PC-9 (cell line): ENCODE data around the gene HSPBP1. TPM values are rescaled to one million over a fixed set of nuclear protein-coding genes. Genes with fewer than 3 reads are reported as not detected.

ENCODE experiments used
- BruUV-seq: library from RNA; stranded (reverse); fragments of 400-500 nt; replicated peaks from 2 replicates; lab custom pipeline; 2021; lab: Mats Ljungman, UMichigan
- CTCF ChIA-PET: fragments of 300-600 bp; sonication (Branson Sonifier 250); formaldehyde crosslinking; loops from one replicate; lab custom pipeline; 2022; ENCODE audit warnings: antibody characterized with exemption; lab: Charles Lee
- POLR2A ChIA-PET: fragments of 300-600 bp; sonication (Branson Sonifier 250); formaldehyde crosslinking; loops from one replicate; lab custom pipeline; 2022; ENCODE audit warnings: antibody characterized with exemption; ENCODE audit not compliant: unreplicated experiment; lab: Charles Lee
- DNase-seq, 2 experiments: peaks; one replicate each; pipeline versions ENCODE4 v3.0.0 to v3.0.0-alpha.2; 2015 to 2022; ENCODE audit warnings: mixed read lengths in 1 of 2
- H2AFZ ChIP-seq: fragments of 200-600 bp; sonication (generic); 2 replicates; pipeline ENCODE4 v1.8.1; 2017; ENCODE audit warnings: antibody characterized with exemption
- H3F3A ChIP-seq: fragments of 200-600 bp; sonication (generic); 2 replicates; pipeline ENCODE4 v1.8.1; 2017; ENCODE audit warnings: antibody characterized with exemption, mild to moderate bottlenecking, low read depth; ENCODE audit not compliant: insufficient read depth
- H3K27ac ChIP-seq: fragments of 200-600 bp; sonication (generic); 2 replicates; pipeline ENCODE4 v1.6.1; 2016; ENCODE audit warnings: mixed run types
- H3K27me3 ChIP-seq: fragments of 200-600 bp; sonication (generic); 2 replicates; pipeline ENCODE4 v1.6.1; 2016; ENCODE audit warnings: low read depth, mixed run types; ENCODE audit not compliant: insufficient read depth
- H3K36me3 ChIP-seq: fragments of 200-600 bp; sonication (generic); 2 replicates; pipeline ENCODE4 v1.6.1; 2016; ENCODE audit warnings: low read depth, mixed run types
- H3K4me1 ChIP-seq: fragments of 200-600 bp; sonication (generic); replicated peaks from 2 replicates; pipeline ENCODE4 v1.6.1; 2016; ENCODE audit warnings: mixed run types; ENCODE audit not compliant: insufficient read depth
- H3K4me2 ChIP-seq: fragments of 200-600 bp; sonication (generic); 2 replicates; pipeline ENCODE4 v1.6.1; 2017; ENCODE audit warnings: mixed run types
- H3K4me3 ChIP-seq: fragments of 200-600 bp; sonication (generic); 2 replicates; pipeline ENCODE4 v1.6.1; 2016; ENCODE audit warnings: mixed run types
- H3K79me2 ChIP-seq: fragments of 200-600 bp; sonication (generic); 2 replicates; pipeline ENCODE4 v1.6.1; 2017; ENCODE audit warnings: low read depth, mixed run types
- H3K9me2 ChIP-seq: fragments of 200-600 bp; sonication (generic); 2 replicates; pipeline ENCODE4 v1.8.1; 2017; ENCODE audit warnings: mild to moderate bottlenecking; ENCODE audit not compliant: insufficient read depth
- H3K9me3 ChIP-seq: fragments of 200-600 bp; sonication (generic); 2 replicates; pipeline ENCODE4 v1.8.1; 2016; ENCODE audit warnings: low read depth; ENCODE audit not compliant: insufficient read depth
- H4K20me1 ChIP-seq: fragments of 200-600 bp; sonication (generic); 2 replicates; pipeline ENCODE4 v1.8.1; 2017; ENCODE audit not compliant: insufficient read depth
- EZH2 ChIP-seq: fragments of 200-600 bp; sonication (generic); IDR thresholded peaks from 2 replicates; pipeline ENCODE4 v1.8.0; 2017; ENCODE audit warnings: antibody characterized with exemption, low read depth
- intact Hi-C: fragments of 100-400 bp; cut with micrococcal nuclease; formaldehyde crosslinking; loops from one replicate; pipeline ENCODE4 v1.10.0; 2022; ENCODE audit not compliant: unreplicated experiment
- total RNA-seq: library from RNA; stranded (reverse); gene quantifications from 2 replicates; pipeline ENCODE4 v1.2.3, GENCODE V29; 2021
- TF ChIP-seq, protein P1 (sequence below): fragments of 200-600 bp; sonication (generic); conservative IDR thresholded peaks from 2 replicates; pipeline ENCODE4 v1.6.1; 2017; ENCODE audit warnings: mixed run types, antibody characterized with exemption, mild to moderate bottlenecking, moderate library complexity

Gene HSPBP1
- total RNA-seq, 1 experiment from 2014 or later, result 66.2 TPM

DNA sequence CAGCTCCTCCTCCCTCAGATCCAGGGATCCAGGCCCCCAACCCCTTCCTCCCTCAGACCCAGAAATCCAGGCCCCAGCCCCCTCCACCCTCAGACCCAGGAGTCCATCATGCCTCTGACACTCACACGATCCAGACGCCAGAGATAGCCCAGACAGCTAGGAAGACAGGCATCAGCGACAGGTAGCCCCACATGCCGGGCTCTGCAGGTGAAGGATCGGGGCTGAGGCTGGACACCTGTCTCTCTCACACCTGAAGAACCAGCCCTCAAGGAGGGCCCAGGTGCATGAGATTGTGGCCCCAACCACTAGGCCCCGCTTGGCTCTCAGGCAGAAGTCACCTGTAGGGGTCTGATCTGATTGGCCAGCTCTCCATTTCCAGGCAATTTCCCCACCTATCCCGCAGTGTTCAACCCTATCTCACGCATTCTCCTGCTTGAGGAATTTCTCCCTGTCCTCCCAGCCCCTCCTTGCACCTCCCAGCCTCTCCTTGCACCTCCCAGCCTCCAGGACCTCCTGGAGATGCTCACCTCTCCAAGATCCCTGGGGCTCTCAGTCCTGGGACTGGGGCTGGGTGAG lies 41.0 kb upstream of the HSPBP1 start:
- Histone ChIP-seq H3K4me2 (no peak overlapping the region), H3K9me2 (no peaks in the 10 kb centered on the region), H2AFZ (no peak overlapping the region), H3K36me3 (no peaks in the 10 kb centered on the region), H3K9me3 (no peaks in the 10 kb centered on the region), H3K4me3 (no peak overlapping the region), H3K27ac (no peak overlapping the region), H3K27me3 (no peaks in the 10 kb centered on the region), H3F3A (peaks cover 6% of the 10 kb centered on the region; the same call in 1 of the 2 replicates), H4K20me1 (no peaks in the 10 kb centered on the region), H3K79me2 (no peaks in the 10 kb centered on the region), H3K4me1 (0 out of 2 replicates have a peak, but pooled peaks cover 3% of the 10 kb centered on the region)
- ChIA-PET POLR2A (no interaction called here), CTCF (no interaction called here)
- TF ChIP-seq, protein P1, sequence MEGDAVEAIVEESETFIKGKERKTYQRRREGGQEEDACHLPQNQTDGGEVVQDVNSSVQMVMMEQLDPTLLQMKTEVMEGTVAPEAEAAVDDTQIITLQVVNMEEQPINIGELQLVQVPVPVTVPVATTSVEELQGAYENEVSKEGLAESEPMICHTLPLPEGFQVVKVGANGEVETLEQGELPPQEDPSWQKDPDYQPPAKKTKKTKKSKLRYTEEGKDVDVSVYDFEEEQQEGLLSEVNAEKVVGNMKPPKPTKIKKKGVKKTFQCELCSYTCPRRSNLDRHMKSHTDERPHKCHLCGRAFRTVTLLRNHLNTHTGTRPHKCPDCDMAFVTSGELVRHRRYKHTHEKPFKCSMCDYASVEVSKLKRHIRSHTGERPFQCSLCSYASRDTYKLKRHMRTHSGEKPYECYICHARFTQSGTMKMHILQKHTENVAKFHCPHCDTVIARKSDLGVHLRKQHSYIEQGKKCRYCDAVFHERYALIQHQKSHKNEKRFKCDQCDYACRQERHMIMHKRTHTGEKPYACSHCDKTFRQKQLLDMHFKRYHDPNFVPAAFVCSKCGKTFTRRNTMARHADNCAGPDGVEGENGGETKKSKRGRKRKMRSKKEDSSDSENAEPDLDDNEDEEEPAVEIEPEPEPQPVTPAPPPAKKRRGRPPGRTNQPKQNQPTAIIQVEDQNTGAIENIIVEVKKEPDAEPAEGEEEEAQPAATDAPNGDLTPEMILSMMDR, result no peak
- TF ChIP-seq EZH2, result no peak
- intact Hi-C loops, result no loop called here
- DNase-seq, result no peak
- BruUV-seq, result no TSS peak

DNA sequence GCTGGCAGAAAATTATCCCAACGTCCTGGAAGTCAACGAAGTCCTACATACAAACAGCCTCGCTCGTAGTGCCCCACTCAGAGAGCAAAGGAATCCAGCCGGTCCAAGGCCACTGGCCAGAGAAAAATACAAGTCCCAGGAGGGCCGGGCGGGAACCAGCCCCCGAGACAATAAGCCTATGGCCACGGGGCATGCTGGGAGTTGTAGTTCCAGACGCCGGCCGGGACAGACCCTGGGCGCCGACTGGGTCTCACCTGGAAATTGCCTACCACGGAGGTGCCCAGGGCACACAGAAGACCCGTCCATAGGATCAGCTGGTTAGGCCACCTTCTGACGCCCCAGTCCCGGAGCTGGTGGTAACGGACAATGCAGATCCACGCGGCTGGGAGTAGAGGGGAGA lies 39.9 kb upstream of the HSPBP1 start:
- Histone ChIP-seq H3K4me1 (0 out of 2 replicates have a peak, but pooled peaks cover 3% of the 10 kb centered on the region), H3K79me2 (no peaks in the 10 kb centered on the region), H3K9me2 (no peaks in the 10 kb centered on the region), H3K9me3 (no peaks in the 10 kb centered on the region), H3K4me2 (no peak overlapping the region), H3K27me3 (no peaks in the 10 kb centered on the region), H3K36me3 (no peaks in the 10 kb centered on the region), H3K4me3 (no peak overlapping the region), H3F3A (no peaks in the 10 kb centered on the region), H2AFZ (no peak overlapping the region), H4K20me1 (no peaks in the 10 kb centered on the region), H3K27ac (no peak overlapping the region)
- POLR2A ChIA-PET, result no interaction called here
- TF ChIP-seq EZH2, result no peak
- TF ChIP-seq, protein P1, result no peak
- CTCF ChIA-PET, result no interaction called here
- BruUV-seq, result no TSS peak
- intact Hi-C loops, result no loop called here
- DNase-seq, result no peak

DNA sequence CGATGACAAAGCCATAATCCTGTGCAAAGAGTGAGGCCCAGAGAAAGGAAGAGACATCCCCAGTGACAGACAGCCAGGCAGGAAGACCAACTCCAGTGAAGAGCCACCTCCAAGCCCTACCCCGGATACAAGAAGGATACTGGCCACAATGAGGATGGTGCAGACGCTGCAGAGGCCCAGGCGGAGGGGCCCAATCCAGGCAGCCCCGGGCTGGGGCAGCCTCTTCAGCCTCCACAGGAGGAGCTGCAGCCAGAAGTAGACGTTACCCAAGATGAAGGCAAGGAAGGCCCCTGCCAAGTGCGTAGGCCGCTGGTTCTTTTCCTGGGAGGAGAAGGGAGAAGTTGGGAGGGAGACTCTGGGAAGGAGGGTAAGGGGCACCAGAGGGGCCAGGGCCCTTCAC lies 36.7 kb upstream of the HSPBP1 start:
- H3K4me1 ChIP-seq, result no peaks in the 10 kb centered on the region
- H3K36me3 ChIP-seq, result no peaks in the 10 kb centered on the region
- no peaks in the 10 kb centered on the region for H3K79me2 ChIP-seq
- TF ChIP-seq, protein P1, result no peak
- TF ChIP-seq EZH2, result no peak
- POLR2A ChIA-PET, result interaction anchor here (0.6 kb wide), 2 partner anchors 34 to 674 kb away, joined by 3 to 4 read pairs; no protein-coding TSS in a partner anchor
- no peaks in the 10 kb centered on the region for H3K9me2 ChIP-seq
- BruUV-seq, result no TSS peak
- H3K9me3 ChIP-seq, result no peaks in the 10 kb centered on the region
- no peak for DNase-seq
- H3F3A ChIP-seq, result no peaks in the 10 kb centered on the region; the same call in 1 of the 2 replicates
- H2AFZ ChIP-seq, result no peak overlapping the region
- no peaks in the 10 kb centered on the region for H4K20me1 ChIP-seq
- H3K4me3 ChIP-seq, result no peak overlapping the region
- CTCF ChIA-PET, result no interaction called here
- no peak overlapping the region for H3K27ac ChIP-seq
- H3K4me2 ChIP-seq, result no peak overlapping the region
- H3K27me3 ChIP-seq, result no peaks in the 10 kb centered on the region
- intact Hi-C loops, result no loop called here
